Measurements from ENCODE around the gene LUC7L3.
"Not testable (repeated sequence)": the region's sequence is repeated elsewhere in the genome, so short reads cannot be mapped to it uniquely, and the experiment has no call there.

LUC7L3 gene

GRCh38 chr17:50710650-50711049 is 8.8 kb upstream of the LUC7L3 start:
- no peak for DNase-seq

- DNase-seq = no peak
These were observed 6.8 kb upstream of the LUC7L3 start for GRCh38 chr17:50712641-50713040.

- no peak for DNase-seq
These were observed 3.9 kb upstream of the LUC7L3 start for GRCh38 chr17:50715471-50715870.

- DNase-seq = no peak
These were observed 756 bp downstream of the LUC7L3 start for GRCh38 chr17:50719924-50720794.

- no peak for DNase-seq
These were observed 2.0 kb downstream of the LUC7L3 start for GRCh38 chr17:50721194-50722010.

- no peak for DNase-seq
These were observed 3.3 kb downstream of the LUC7L3 start for GRCh38 chr17:50722746-50723145.

GRCh38 chr17:50724622-50725021 is 5.2 kb downstream of the LUC7L3 start:
- DNase-seq = not testable (repeated sequence)

- DNase-seq = no peak
These were observed 6.6 kb downstream of the LUC7L3 start for GRCh38 chr17:50725769-50726655.

- DNase-seq = no peak
These were observed 8.7 kb downstream of the LUC7L3 start for GRCh38 chr17:50728112-50728429.

- DNase-seq = no peak
These were observed 9.7 kb downstream of the LUC7L3 start for GRCh38 chr17:50728881-50729765.

- DNase-seq = no peak
These were observed 12.4 kb downstream of the LUC7L3 start for GRCh38 chr17:50731575-50732460.

- no peak for DNase-seq
These were observed 15.9 kb downstream of the LUC7L3 start for GRCh38 chr17:50735287-50735686.

GRCh38 chr17:50737118-50737698 is 17.8 kb downstream of the LUC7L3 start:
- DNase-seq = no peak

GRCh38 chr17:50739098-50739497 is 19.7 kb downstream of the LUC7L3 start:
- DNase-seq = no peak

GRCh38 chr17:50745631-50746030 is 26.2 kb downstream of the LUC7L3 start:
- no peak for DNase-seq

- no peak for DNase-seq
These were observed 29.8 kb downstream of the LUC7L3 start for GRCh38 chr17:50749245-50749644.

GRCh38 chr17:50754521-50754920 is 35.1 kb downstream of the LUC7L3 start:
- DNase-seq = no peak

GRCh38 chr17:50758524-50758923 is 39.1 kb downstream of the LUC7L3 start:
- no peak for DNase-seq

GRCh38 chr17:50758989-50759544 is 39.7 kb downstream of the LUC7L3 start:
- no peak for DNase-seq

GRCh38 chr17:50762177-50762576 is 42.8 kb downstream of the LUC7L3 start:
- DNase-seq = no peak
